H1 (cell line): ENCODE measurements around the gene SH3PXD2B. TPM values are rescaled to one million over a fixed set of nuclear protein-coding genes. Genes with fewer than 3 reads are reported as not detected.

ENCODE experiments used
- polyA plus RNA-seq, 7 experiments: library from polyadenylated mRNA; depleted of rRNA in 3 of 7; stranded (reverse) in 5 of 7; unstranded in 2 of 7; fragments of >200 nt in 5 of 7; fragments of 200-250 nt in 2 of 7; gene quantifications; 1 replicate in 5 of 7; 2 replicates in 1 of 7; 4 replicates in 1 of 7; pipeline versions ENCODE4 v1.2.1 to v1.2.3, GENCODE V29; 2011 to 2013; ENCODE audit warnings: missing spikeins in 2 of 7, mixed read lengths in 2 of 7
- total RNA-seq: library from RNA; stranded (reverse); fragmentation: NEBNext Ultra II Directional; extraction: Animal tissue kit (Norgen Biotek cat#: 25700); gene quantifications from 2 replicates; pipeline ENCODE4 v1.2.1, GENCODE V29; 2021

SH3PXD2B gene
- total and polyA plus RNA-seq, 2 of the 8 experiments (the other 6 are each of a cell fraction or from before 2014, with no cell fraction given): 32.9 to 72.9 TPM

Other genes with a start within 250 kb of the SH3PXD2B start
- gene UBTD2, start 170.8 kb downstream of the SH3PXD2B start, total RNA-seq: 38.4 and 39.2 TPM in 2 replicates
- 9.4 and 14.5 TPM in 2 replicates for gene UBTD2, start 170.8 kb downstream of the SH3PXD2B start, polyA plus RNA-seq (2011; rRNA removed)
- 5.7 and 6.1 TPM in 2 replicates for gene NEURL1B, start 186.7 kb upstream of the SH3PXD2B start, total RNA-seq
- 3.3 and 5.4 TPM in 2 replicates for gene NEURL1B, start 186.7 kb upstream of the SH3PXD2B start, polyA plus RNA-seq (2011; rRNA removed)